Activated CD4-positive, alpha-beta T cell treated with anti-CD3 and anti-CD28 coated beads, Interleukin-2, amount 10 ng/mL, durations not matched to agents 7 days and 5 days (primary cell): Measurements from ENCODE around the gene MDC1. TPM values are rescaled to one million over a fixed set of nuclear protein-coding genes. Genes with fewer than 3 reads are reported as not detected.
A peak's percentile ranks its signal among the peaks of the same experiment; 100 is the strongest.
"Not testable (repeated sequence)": the region's sequence is repeated elsewhere in the genome, so short reads cannot be mapped to it uniquely, and the experiment has no call there.

Experiments
- CTCF ChIA-PET: fragments of 350-600 bp; sonication (Branson Sonifier 250); formaldehyde crosslinking; loops from one replicate; lab custom pipeline; 2021; ENCODE audit warnings: antibody characterized with exemption; lab: Charles Lee
- POLR2A ChIA-PET: fragments of 350-600 bp; sonication (Branson Sonifier 250); formaldehyde crosslinking; loops from one replicate; lab custom pipeline; 2021; ENCODE audit warnings: antibody characterized with exemption; lab: Charles Lee
- DNase-seq: peaks from one replicate; pipeline ENCODE4 v3.0.0-alpha.2; 2020
- H3K27ac Mint-ChIP-seq: one replicate; pipeline ENCODE4 v1.8.0; 2021; ENCODE audit warnings: mild to moderate bottlenecking, moderate library complexity, mixed read lengths
- H3K27me3 Mint-ChIP-seq: one replicate; pipeline ENCODE4 v1.8.0; 2021; ENCODE audit warnings: mixed read lengths
- H3K36me3 Mint-ChIP-seq: one replicate; pipeline ENCODE4 v1.8.0; 2021; ENCODE audit warnings: low read depth, mixed read lengths
- H3K4me1 Mint-ChIP-seq: one replicate; pipeline ENCODE4 v1.8.0; 2021; ENCODE audit warnings: mixed read lengths
- H3K4me3 Mint-ChIP-seq: one replicate; pipeline ENCODE4 v1.8.0; 2021; ENCODE audit warnings: mild to moderate bottlenecking, moderate library complexity, mixed read lengths
- H3K9me3 Mint-ChIP-seq: one replicate; pipeline ENCODE4 v1.8.0; 2021; ENCODE audit warnings: mixed read lengths
- total RNA-seq, 2 experiments: library from RNA; stranded (reverse); gene quantifications; one replicate each; pipeline ENCODE4 v1.2.3, GENCODE V29; 2021

MDC1 gene
- total RNA-seq, 2 experiments from 2014 or later, result 46.8 to 53.2 TPM

GRCh38 chr6:30727920-30728553 lies 11.0 kb upstream of the MDC1 start:
- no peak for DNase-seq
- H3K4me3 Mint-ChIP-seq, result no peak overlapping the region
- H3K27ac Mint-ChIP-seq, result peak overlapping the region; percentile 54
- H3K4me1 Mint-ChIP-seq, result peaks cover 70% of the 10 kb centered on the region
- no peaks in the 10 kb centered on the region for H3K9me3 Mint-ChIP-seq
- H3K36me3 Mint-ChIP-seq, result peaks cover 77% of the 10 kb centered on the region
- CTCF ChIA-PET, result interaction anchor here (0.6 to 21.4 kb wide), 4 partner anchors 14 to 71 kb away, joined by 4 to 476 read pairs (median 4); partner anchors contain the start of gene FLOT1
- H3K27me3 Mint-ChIP-seq, result no peaks in the 10 kb centered on the region
- POLR2A ChIA-PET, result interaction anchor here (0.6 to 1.0 kb wide), 2 partner anchors 28 to 48 kb away, joined by 4 to 9 read pairs; no protein-coding TSS in a partner anchor

- no peaks in the 10 kb centered on the region for H3K27me3 Mint-ChIP-seq
- H3K27ac Mint-ChIP-seq, result no peak overlapping the region
- peaks cover 82% of the 10 kb centered on the region for H3K36me3 Mint-ChIP-seq
- ChIA-PET CTCF (interaction anchor here (2.0 to 21.4 kb wide), 2 partner anchors 15 to 47 kb away, joined by 4 to 476 read pairs; partner anchors contain the start of gene FLOT1), POLR2A (no interaction called here)
- H3K4me3 Mint-ChIP-seq, result no peak overlapping the region
- H3K4me1 Mint-ChIP-seq, result peaks cover 63% of the 10 kb centered on the region
- H3K9me3 Mint-ChIP-seq, result no peaks in the 10 kb centered on the region
- DNase-seq, result no peak
Measured at GRCh38 chr6:30726506-30727413, 9.7 kb upstream of the MDC1 start.

- Mint-ChIP-seq H3K4me3 (peak overlapping the region; percentile 32), H3K9me3 (no peaks in the 10 kb centered on the region), H3K4me1 (peaks cover 55% of the 10 kb centered on the region), H3K27me3 (no peaks in the 10 kb centered on the region), H3K36me3 (peaks cover 84% of the 10 kb centered on the region), H3K27ac (peak overlapping the region; percentile 77)
- ChIA-PET CTCF (interaction anchor here (21.4 kb wide), 1 partner anchor 46 kb away, joined by 476 read pairs; no protein-coding TSS in a partner anchor), POLR2A (no interaction called here)
- no peak for DNase-seq
Measured at GRCh38 chr6:30725713-30726505, 8.8 kb upstream of the MDC1 start.

- DNase-seq, result no peak
- Mint-ChIP-seq H3K27me3 (no peaks in the 10 kb centered on the region), H3K27ac (peak overlapping the region; percentile 14), H3K9me3 (no peaks in the 10 kb centered on the region), H3K4me1 (peaks cover 47% of the 10 kb centered on the region), H3K36me3 (peaks cover 82% of the 10 kb centered on the region), H3K4me3 (no peak overlapping the region)
- ChIA-PET POLR2A (no interaction called here), CTCF (interaction anchor here (4.1 to 21.4 kb wide), 2 partner anchors 11 to 45 kb away, joined by 40 to 476 read pairs; no protein-coding TSS in a partner anchor)
Measured at GRCh38 chr6:30724906-30725667, 8.0 kb upstream of the MDC1 start.

GRCh38 chr6:30723843-30724741 lies 7.0 kb upstream of the MDC1 start:
- Mint-ChIP-seq H3K4me1 (peaks cover 52% of the 10 kb centered on the region), H3K36me3 (peaks cover 75% of the 10 kb centered on the region), H3K27ac (peak overlapping the region; percentile 76), H3K4me3 (peak overlapping the region; percentile 97)
- CTCF ChIA-PET, result interaction anchor here (1.8 to 21.4 kb wide), 6 partner anchors 12 to 182 kb away, joined by 5 to 476 read pairs (median 17); partner anchors contain the start of gene DHX16
- H3K27me3 Mint-ChIP-seq, POLR2A ChIA-PET, H3K9me3 Mint-ChIP-seq, DNase-seq: not testable (repeated sequence)

- CTCF ChIA-PET, result interaction anchor here (0.7 to 21.4 kb wide), 18 partner anchors 8 to 232 kb away, joined by 3 to 476 read pairs (median 7); partner anchors contain the start of genes DHX16 and NRM
- DNase-seq, H3K27me3 Mint-ChIP-seq, H3K9me3 Mint-ChIP-seq, H3K27ac Mint-ChIP-seq: not testable (repeated sequence)
- peak overlapping the region; percentile 97 for H3K4me3 Mint-ChIP-seq
- POLR2A ChIA-PET, result interaction anchor here (0.6 kb wide), 1 partner anchor 103 kb away, joined by 3 read pairs; no protein-coding TSS in a partner anchor
- peaks cover 59% of the 10 kb centered on the region for H3K4me1 Mint-ChIP-seq
- H3K36me3 Mint-ChIP-seq, result peaks cover 70% of the 10 kb centered on the region
Measured at GRCh38 chr6:30723159-30723842, 6.2 kb upstream of the MDC1 start.

- POLR2A ChIA-PET, result interaction anchor here (0.6 to 2.3 kb wide), 2 partner anchors 43 to 108 kb away, joined by 3 to 16 read pairs; no protein-coding TSS in a partner anchor
- peak; percentile 83 for DNase-seq
- H3K9me3 Mint-ChIP-seq, result no peaks in the 10 kb centered on the region
- peak overlapping the region; percentile 97 for H3K27ac Mint-ChIP-seq
- H3K4me3 Mint-ChIP-seq, result peak overlapping the region; percentile 97
- no peaks in the 10 kb centered on the region for H3K27me3 Mint-ChIP-seq
- CTCF ChIA-PET, result interaction anchor here (0.7 to 21.4 kb wide), 32 partner anchors 9 to 258 kb away, joined by 3 to 476 read pairs (median 4); partner anchors contain the start of genes DHX16 and NRM
- peaks cover 56% of the 10 kb centered on the region for H3K4me1 Mint-ChIP-seq
- H3K36me3 Mint-ChIP-seq, result peaks cover 65% of the 10 kb centered on the region
Measured at GRCh38 chr6:30722280-30723112, 5.4 kb upstream of the MDC1 start.

- not testable (repeated sequence) for H3K9me3 Mint-ChIP-seq
- CTCF ChIA-PET, result interaction anchor here (0.7 to 21.4 kb wide), 36 partner anchors 9 to 372 kb away, joined by 3 to 476 read pairs (median 4); partner anchors contain the start of genes ABCF1, DHX16 and NRM
Measured at GRCh38 chr6:30722025-30722279, 4.9 kb upstream of the MDC1 start.

GRCh38 chr6:30721198-30722024 lies 4.3 kb upstream of the MDC1 start:
- Mint-ChIP-seq H3K4me1 (peaks cover 59% of the 10 kb centered on the region), H3K36me3 (peaks cover 67% of the 10 kb centered on the region), H3K27ac (peak overlapping the region; percentile 97), H3K27me3 (no peaks in the 10 kb centered on the region), H3K9me3 (peaks cover 2% of the 10 kb centered on the region), H3K4me3 (peak overlapping the region; percentile 97)
- DNase-seq, result peak; percentile 93
- CTCF ChIA-PET, result interaction anchor here (0.7 to 21.4 kb wide), 32 partner anchors 10 to 373 kb away, joined by 3 to 476 read pairs (median 4); partner anchors contain the start of genes ABCF1, DHX16 and NRM
- POLR2A ChIA-PET, result interaction anchor here (0.6 to 2.3 kb wide), 5 partner anchors 39 to 120 kb away, joined by 3 to 16 read pairs (median 3); no protein-coding TSS in a partner anchor

More at GRCh38 chr6:30722025-30722279, 4.9 kb upstream of the MDC1 start:
- Mint-ChIP-seq H3K4me1 (peaks cover 57% of the 10 kb centered on the region), H3K4me3 (peak overlapping the region; percentile 97), H3K27ac (peak overlapping the region; percentile 97), H3K36me3 (peaks cover 67% of the 10 kb centered on the region)
- H3K27me3 Mint-ChIP-seq, DNase-seq: not testable (repeated sequence)
- POLR2A ChIA-PET, result interaction anchor here (0.6 to 2.3 kb wide), 5 partner anchors 40 to 121 kb away, joined by 3 to 16 read pairs (median 3); no protein-coding TSS in a partner anchor
